Prostate gland (tissue), 2 donors: ENCODE results near the gene HBZ. TPM values are rescaled to one million over a fixed set of nuclear protein-coding genes. Genes with fewer than 3 reads are reported as not detected.

ENCODE experiments used
- DNase-seq: peaks from one replicate; pipeline ENCODE4 v3.0.0-alpha.2; 2019; ENCODE audit warnings: low spot score
- H3K27ac ChIP-seq, 2 donors: fragments of 200-600 bp; sonication (generic); 2 replicates each; pipeline ENCODE4 v1.5.1; 2017 to 2019
- H3K27me3 ChIP-seq: fragments of 200-600 bp; sonication (generic); replicated peaks from 2 replicates; pipeline ENCODE4 v1.5.1; 2019; ENCODE audit not compliant: insufficient read depth
- H3K36me3 ChIP-seq, 2 donors: fragments of 200-600 bp; sonication (generic); 1 replicate in 1 of 2; 2 replicates in 1 of 2; pipeline versions ENCODE4 v1.5.1 to v1.8.1; 2017 to 2019
- H3K4me1 ChIP-seq: fragments of 200-600 bp; sonication (generic); replicated peaks from 2 replicates; pipeline ENCODE4 v1.5.1; 2019
- H3K4me3 ChIP-seq, 2 donors: fragments of 200-600 bp; sonication (generic); 2 replicates each; pipeline ENCODE4 v1.5.1; 2017 to 2019
- H3K9me3 ChIP-seq: fragments of 200-600 bp; sonication (generic); 2 replicates; pipeline ENCODE4 v1.5.1; 2017
- POLR2A ChIP-seq: fragments of 450-650 bp; IDR thresholded peaks from one replicate; pipeline ENCODE4 v1.6.1; 2016; ENCODE audit warnings: antibody characterized with exemption, mild to moderate bottlenecking
- POLR2AphosphoS5 ChIP-seq: sonication (generic); formaldehyde crosslinking; IDR thresholded peaks from one replicate; pipeline ENCODE4 v1.6.1; 2017; ENCODE audit warnings: antibody characterized with exemption
- WGBS: methylation state at CpG from one replicate; pipeline ENCODE4 v1.1.5; 2018; 5-methylcytosine and 5-hydroxymethylcytosine counted together
- intact Hi-C: fragments of 100-400 bp; cut with DNase I; formaldehyde crosslinking; loops from one replicate; pipeline ENCODE4 v1.14.2; 2022
- total RNA-seq, 2 donors: library from RNA; depleted of rRNA; stranded (reverse); fragments of >200 nt; gene quantifications; one replicate each; pipeline ENCODE4 v1.1.0, GENCODE V29; 2016
- TF ChIP-seq, protein P1 (sequence below), 4 experiments: fragments of 200-600 bp in 2 of 4; fragments of 450-650 bp in 2 of 4; sonication (generic) in 2 of 4; IDR thresholded peaks; 1 replicate in 3 of 4; 2 replicates in 1 of 4; pipeline ENCODE4 v1.5.1; 2016 to 2019; ENCODE audit warnings: antibody characterized with exemption in 4 of 4, mild to moderate bottlenecking in 2 of 4, moderate library complexity in 2 of 4

HBZ gene
- not detected for total RNA-seq

DNA sequence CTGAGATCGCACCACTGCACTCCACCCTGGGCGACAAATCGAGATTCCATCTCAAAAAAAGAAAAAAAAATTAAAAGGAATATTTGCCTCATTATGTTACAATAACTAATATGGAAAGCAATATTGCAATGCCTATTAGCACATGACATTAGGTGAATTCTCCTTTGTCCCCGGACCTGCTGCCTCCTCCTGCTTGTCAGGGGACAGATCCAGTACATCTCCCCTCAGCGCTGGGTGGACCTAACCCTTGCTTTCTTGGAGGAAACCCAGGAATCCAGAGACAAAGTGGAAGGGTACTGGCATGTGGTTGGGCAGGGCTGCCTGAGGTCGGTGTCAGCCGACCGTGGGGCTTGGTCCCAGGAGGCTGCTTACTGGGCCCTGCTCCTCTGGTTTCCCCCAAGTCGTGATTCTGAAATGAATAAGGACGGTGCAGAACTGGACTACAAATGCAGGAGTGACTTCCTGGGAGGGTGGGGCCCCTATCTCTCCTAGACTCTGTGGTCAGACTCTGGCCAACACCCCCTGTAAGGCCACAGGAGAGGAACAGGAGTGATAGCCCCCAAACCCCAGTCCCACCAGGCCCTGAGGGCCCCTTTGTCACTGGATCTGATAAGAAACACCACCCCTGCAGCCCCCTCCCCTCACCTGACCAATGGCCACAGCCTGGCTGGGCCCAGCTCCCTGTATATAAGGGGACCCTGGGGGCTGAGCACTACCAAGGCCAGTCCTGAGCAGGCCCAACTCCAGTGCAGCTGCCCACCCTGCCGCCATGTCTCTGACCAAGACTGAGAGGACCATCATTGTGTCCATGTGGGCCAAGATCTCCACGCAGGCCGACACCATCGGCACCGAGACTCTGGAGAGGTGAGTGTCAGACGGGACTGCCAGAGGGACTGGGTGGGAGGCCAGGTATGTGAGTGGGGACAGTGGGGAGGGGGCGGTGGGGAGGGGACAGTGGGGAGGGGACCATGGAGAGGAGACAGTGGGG lies at the start of gene HBZ:
TSS of gene HBZ (plus strand) at position 504 of the 988 bp plus-strand sequence. CDS start at position 770, 266 bp downstream.
- Histone ChIP-seq H3K36me3 (no peaks in the 10 kb centered on the region), H3K27ac (no peak within 1 kb of the TSS), H3K9me3 (no peaks in the 10 kb centered on the region), H3K4me3 (no peak within 1 kb of the TSS), H3K4me1 (peaks cover 5% of the 10 kb centered on the region), H3K27me3 (no peaks in the 10 kb centered on the region)
- no peak for DNase-seq
- no peak for TF ChIP-seq POLR2A
- TF ChIP-seq, protein P1, sequence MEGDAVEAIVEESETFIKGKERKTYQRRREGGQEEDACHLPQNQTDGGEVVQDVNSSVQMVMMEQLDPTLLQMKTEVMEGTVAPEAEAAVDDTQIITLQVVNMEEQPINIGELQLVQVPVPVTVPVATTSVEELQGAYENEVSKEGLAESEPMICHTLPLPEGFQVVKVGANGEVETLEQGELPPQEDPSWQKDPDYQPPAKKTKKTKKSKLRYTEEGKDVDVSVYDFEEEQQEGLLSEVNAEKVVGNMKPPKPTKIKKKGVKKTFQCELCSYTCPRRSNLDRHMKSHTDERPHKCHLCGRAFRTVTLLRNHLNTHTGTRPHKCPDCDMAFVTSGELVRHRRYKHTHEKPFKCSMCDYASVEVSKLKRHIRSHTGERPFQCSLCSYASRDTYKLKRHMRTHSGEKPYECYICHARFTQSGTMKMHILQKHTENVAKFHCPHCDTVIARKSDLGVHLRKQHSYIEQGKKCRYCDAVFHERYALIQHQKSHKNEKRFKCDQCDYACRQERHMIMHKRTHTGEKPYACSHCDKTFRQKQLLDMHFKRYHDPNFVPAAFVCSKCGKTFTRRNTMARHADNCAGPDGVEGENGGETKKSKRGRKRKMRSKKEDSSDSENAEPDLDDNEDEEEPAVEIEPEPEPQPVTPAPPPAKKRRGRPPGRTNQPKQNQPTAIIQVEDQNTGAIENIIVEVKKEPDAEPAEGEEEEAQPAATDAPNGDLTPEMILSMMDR (IDR thresholded peaks at IDR 0.05) = no peak
- TF ChIP-seq POLR2AphosphoS5 = no peak
- 74% methylated on average over 14 of the region's 17 CpGs for WGBS
- intact Hi-C loops = no loop called here

DNA sequence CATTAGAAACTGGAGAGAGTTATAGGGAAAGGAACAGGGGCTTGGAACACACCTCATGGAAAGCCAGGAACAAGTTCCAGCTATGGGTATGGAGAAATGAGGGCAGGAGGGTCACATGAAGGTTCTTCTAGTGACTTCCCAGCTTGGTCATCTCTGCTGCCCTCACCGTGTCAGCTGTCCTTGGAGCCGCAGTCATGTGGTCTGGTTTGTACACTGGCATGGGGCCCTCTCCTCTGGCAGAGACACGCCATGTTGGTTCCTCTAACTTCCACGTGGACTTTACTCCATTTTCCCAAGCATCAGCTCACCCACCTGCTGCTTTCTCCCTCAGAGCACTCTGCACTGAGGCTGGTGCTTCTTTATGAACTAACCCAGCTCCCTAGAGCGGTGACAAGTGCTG lies 48.1 kb upstream of the HBZ start:
- intact Hi-C loops = no loop called here
- 92% methylated on average over 5 of the region's 5 CpGs for WGBS
- Histone ChIP-seq H3K4me3 (no peak overlapping the region), H3K36me3 (peaks cover 0 to 3% of the 10 kb centered on the region in 2 donors), H3K4me1 (no peaks in the 10 kb centered on the region), H3K27ac (no peak overlapping the region), H3K27me3 (no peaks in the 10 kb centered on the region), H3K9me3 (no peaks in the 10 kb centered on the region)
- no peak for DNase-seq
- TF ChIP-seq, protein P1 (IDR thresholded peaks at IDR 0.05) = no peak
- no peak for TF ChIP-seq POLR2A
- no peak for TF ChIP-seq POLR2AphosphoS5

DNA sequence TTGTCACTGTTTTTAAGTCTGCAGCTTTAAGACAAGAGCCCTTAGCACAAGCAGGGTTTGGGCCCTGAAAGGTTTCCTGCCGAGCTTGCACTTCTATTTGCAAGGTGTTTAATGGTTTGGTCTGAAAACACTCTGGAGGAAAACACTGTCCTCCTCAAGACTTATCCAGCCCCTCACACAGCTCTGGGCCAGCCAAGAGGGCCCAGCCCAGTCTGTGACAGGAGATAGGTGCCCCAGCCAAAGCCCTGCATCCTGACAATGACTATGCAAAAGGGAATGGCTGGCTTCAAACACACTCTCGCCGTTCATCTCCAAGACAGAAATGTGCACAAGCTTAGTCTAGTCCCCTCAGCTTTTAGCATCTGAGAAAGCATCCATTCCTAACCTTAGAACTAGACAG lies 47.5 kb upstream of the HBZ start:
- TF ChIP-seq, protein P1 (IDR thresholded peaks at IDR 0.05) = no peak
- TF ChIP-seq POLR2AphosphoS5 (no peak), POLR2A (no peak)
- H3K4me3 ChIP-seq = no peak overlapping the region
- WGBS = 70% methylated on average over 3 of the region's 3 CpGs
- intact Hi-C loops = loop anchor here (5.0 kb wide), 2 partner anchors 72 to 257 kb away; partner anchors contain the start of gene HBA1
- peaks cover 0 to 3% of the 10 kb centered on the region in 2 donors for H3K36me3 ChIP-seq
- no peak for DNase-seq
- no peaks in the 10 kb centered on the region for H3K9me3 ChIP-seq
- no peaks in the 10 kb centered on the region for H3K4me1 ChIP-seq
- H3K27me3 ChIP-seq = no peaks in the 10 kb centered on the region
- no peak overlapping the region for H3K27ac ChIP-seq

GRCh38 chr16:105521-105920 lies 46.9 kb upstream of the HBZ start:
- Histone ChIP-seq H3K36me3 (peaks cover 0 to 3% of the 10 kb centered on the region in 2 donors), H3K27ac (no peak overlapping the region)
- intact Hi-C loops = loop anchor here (5.0 kb wide), 2 partner anchors 72 to 257 kb away; partner anchors contain the start of gene HBA1

More at GRCh38 chr16:105521-105920, 46.9 kb upstream of the HBZ start:
- TF ChIP-seq POLR2A (no peak), POLR2AphosphoS5 (no peak)
- TF ChIP-seq, protein P1 (IDR thresholded peaks at IDR 0.05) = no peak
- no peak overlapping the region for H3K4me3 ChIP-seq
- no peaks in the 10 kb centered on the region for H3K9me3 ChIP-seq
- no peaks in the 10 kb centered on the region for H3K27me3 ChIP-seq
- DNase-seq = no peak
- no peaks in the 10 kb centered on the region for H3K4me1 ChIP-seq
- 94% methylated on average over 6 of the region's 6 CpGs for WGBS
